Fibroblast of lung (primary cell): Measurements from ENCODE around the gene STOX2. TPM values are rescaled to one million over a fixed set of nuclear protein-coding genes. Genes with fewer than 3 reads are reported as not detected.

ENCODE experiments used
- DNase-seq, 2 donors: peaks; one replicate each; pipeline versions ENCODE4 v3.0.0 to v3.0.0-alpha.2; 2010; ENCODE audit warnings: low read depth in 2 of 2
- H2AFZ ChIP-seq: 2 replicates; pipeline ENCODE4 v1.5.1; 2012; ENCODE audit warnings: low read length, control low read depth, inconsistent platforms
- H3K27ac ChIP-seq: 2 replicates; pipeline ENCODE4 v1.5.1; 2011; ENCODE audit warnings: low read length, control low read depth; ENCODE audit not compliant: insufficient read depth
- H3K27me3 ChIP-seq: 2 replicates; pipeline ENCODE4 v1.5.1; 2011; ENCODE audit warnings: mild to moderate bottlenecking, low read length; ENCODE audit not compliant: control insufficient read depth, insufficient read depth
- H3K36me3 ChIP-seq: 2 replicates; pipeline ENCODE4 v1.5.1; 2011; ENCODE audit warnings: low read length; ENCODE audit not compliant: control insufficient read depth, insufficient read depth
- H3K4me1 ChIP-seq: 2 replicates; pipeline ENCODE4 v1.5.1; 2011; ENCODE audit warnings: low read length; ENCODE audit not compliant: control insufficient read depth, insufficient read depth; ENCODE audit errors: extremely low read depth
- H3K4me2 ChIP-seq: 2 replicates; pipeline ENCODE4 v1.5.1; 2011; ENCODE audit warnings: low read length, control low read depth; ENCODE audit not compliant: insufficient read depth; ENCODE audit errors: extremely low read depth
- H3K4me3 ChIP-seq, 4 experiments: fragments of 200-600 bp in 1 of 4; sonication (generic) in 1 of 4; replicated peaks in 1 of 4; 2 replicates each; pipeline ENCODE4 v1.5.1; 2011 to 2016; ENCODE audit warnings: low read length in 4 of 4, low read depth in 3 of 4, mild to moderate bottlenecking in 3 of 4, control low read depth in 2 of 4, inconsistent platforms in 1 of 4, mixed read lengths in 1 of 4; ENCODE audit not compliant: insufficient read depth in 1 of 4; ENCODE audit errors: control extremely low read depth in 1 of 4
- H3K79me2 ChIP-seq: 2 replicates; pipeline ENCODE4 v1.5.1; 2012; ENCODE audit warnings: mild to moderate bottlenecking, low read length, inconsistent platforms; ENCODE audit not compliant: control insufficient read depth, insufficient read depth
- H3K9ac ChIP-seq: 2 replicates; pipeline ENCODE4 v1.5.1; 2011; ENCODE audit warnings: mild to moderate bottlenecking, low read length, control low read depth; ENCODE audit not compliant: insufficient read depth
- H3K9me3 ChIP-seq: 2 replicates; pipeline ENCODE4 v1.5.1; 2012; ENCODE audit warnings: low read depth, low read length; ENCODE audit not compliant: control insufficient read depth, insufficient read depth
- H4K20me1 ChIP-seq: 2 replicates; pipeline ENCODE4 v1.5.1; 2011; ENCODE audit warnings: low read length; ENCODE audit not compliant: control insufficient read depth, insufficient read depth; ENCODE audit errors: extremely low read depth
- CTCF ChIP-seq, 2 donors: IDR thresholded peaks in 1 of 2; conservative IDR thresholded peaks in 1 of 2; 1 replicate in 1 of 2; 2 replicates in 1 of 2; pipeline ENCODE4 v1.5.1; 2011 to 2012; ENCODE audit warnings: low read length in 2 of 2, control low read depth in 1 of 2, inconsistent platforms in 1 of 2, low read depth in 1 of 2, mild to moderate bottlenecking in 1 of 2
- EZH2 ChIP-seq: IDR thresholded peaks from 2 replicates; pipeline ENCODE4 v1.5.1; 2012; ENCODE audit warnings: low read length, control low read depth, mild to moderate bottlenecking; ENCODE audit errors: missing control alignments
- polyA plus RNA-seq, 2 donors: library from polyadenylated mRNA; depleted of rRNA in 1 of 2; stranded (reverse) in 1 of 2; unstranded in 1 of 2; fragments of >200 nt; gene quantifications; 2 replicates each; pipeline ENCODE4 v1.2.1, GENCODE V29; 2011 to 2012; ENCODE audit warnings: missing spikeins in 1 of 2
- total RNA-seq: library from RNA; depleted of rRNA; stranded (reverse); fragments of >200 nt; gene quantifications from 2 replicates; pipeline ENCODE4 v1.2.1, GENCODE V29; 2014

The STOX2 gene
- total and polyA plus RNA-seq, 2 donors (not counting 1 experiment from before 2014, with no cell fraction given), result 0.66 to 3.3 TPM

- no peaks in the 10 kb centered on the region for H3K27me3 ChIP-seq
- no peak overlapping the region for H2AFZ ChIP-seq
- peak overlapping the region; percentile 60 for H3K27ac ChIP-seq
- H3K9me3 ChIP-seq, result no peaks in the 10 kb centered on the region
- no peak overlapping the region for H3K4me2 ChIP-seq
- H3K4me3 ChIP-seq, result no peak overlapping the region
- no peak overlapping the region for H3K9ac ChIP-seq
- TF ChIP-seq CTCF (conservative IDR thresholded peaks at IDR 0.05 in 1 of 2, IDR thresholded peaks at IDR 0.05 in 1 of 2; ENCODE audit: low read depth in 1 of 2, low read length in 2 of 2), result no peak
- TF ChIP-seq EZH2, result no peak
- H3K4me1 ChIP-seq, result peaks cover 4% of the 10 kb centered on the region
- no peaks in the 10 kb centered on the region for H3K79me2 ChIP-seq
- H4K20me1 ChIP-seq, result no peaks in the 10 kb centered on the region
- peak; percentile 56 to 66 for DNase-seq
- H3K36me3 ChIP-seq, result no peaks in the 10 kb centered on the region
Observed at GRCh38 chr4:183996868-183997267, 91.8 kb downstream of the STOX2 start.

- Histone ChIP-seq H3K4me2 (no peak overlapping the region), H4K20me1 (no peaks in the 10 kb centered on the region), H3K9me3 (no peaks in the 10 kb centered on the region), H3K4me3 (no peak overlapping the region), H3K4me1 (peaks cover 4% of the 10 kb centered on the region), H2AFZ (no peak overlapping the region), H3K9ac (no peak overlapping the region), H3K27me3 (no peaks in the 10 kb centered on the region), H3K27ac (no peak overlapping the region), H3K36me3 (no peaks in the 10 kb centered on the region), H3K79me2 (no peaks in the 10 kb centered on the region)
- no peak for DNase-seq
- TF ChIP-seq CTCF (conservative IDR thresholded peaks at IDR 0.05 in 1 of 2, IDR thresholded peaks at IDR 0.05 in 1 of 2; ENCODE audit: low read depth in 1 of 2, low read length in 2 of 2), result no peak
- TF ChIP-seq EZH2, result no peak
Observed at GRCh38 chr4:183999435-183999834, 94.3 kb downstream of the STOX2 start.

GRCh38 chr4:184000457-184001396, 95.6 kb downstream of the STOX2 start:
- DNase-seq, result no peak
- H2AFZ ChIP-seq, result no peak overlapping the region
- no peaks in the 10 kb centered on the region for H3K36me3 ChIP-seq
- H3K4me1 ChIP-seq, result peaks cover 4% of the 10 kb centered on the region
- no peaks in the 10 kb centered on the region for H3K79me2 ChIP-seq
- no peak overlapping the region for H3K27ac ChIP-seq
- H3K27me3 ChIP-seq, result no peaks in the 10 kb centered on the region
- H3K4me2 ChIP-seq, result no peak overlapping the region
- H4K20me1 ChIP-seq, result no peaks in the 10 kb centered on the region
- H3K9ac ChIP-seq, result no peak overlapping the region
- H3K9me3 ChIP-seq, result no peaks in the 10 kb centered on the region
- TF ChIP-seq EZH2, result no peak
- TF ChIP-seq CTCF (conservative IDR thresholded peaks at IDR 0.05 in 1 of 2, IDR thresholded peaks at IDR 0.05 in 1 of 2; ENCODE audit: low read depth in 1 of 2, low read length in 2 of 2), result no peak
- no peak overlapping the region for H3K4me3 ChIP-seq
